GM21619 (cell line): ENCODE results near the gene ENG.
"Not testable (repeated sequence)": the region's sequence is repeated elsewhere in the genome, so short reads cannot be mapped to it uniquely, and the experiment has no call there.

Source experiments
- ATAC-seq: cut with Tn5 transposase; IDR thresholded peaks from one replicate; pipeline ENCODE4 v1.9.1; 2021; ENCODE audit not compliant: unreplicated experiment

Gene ENG

DNA sequence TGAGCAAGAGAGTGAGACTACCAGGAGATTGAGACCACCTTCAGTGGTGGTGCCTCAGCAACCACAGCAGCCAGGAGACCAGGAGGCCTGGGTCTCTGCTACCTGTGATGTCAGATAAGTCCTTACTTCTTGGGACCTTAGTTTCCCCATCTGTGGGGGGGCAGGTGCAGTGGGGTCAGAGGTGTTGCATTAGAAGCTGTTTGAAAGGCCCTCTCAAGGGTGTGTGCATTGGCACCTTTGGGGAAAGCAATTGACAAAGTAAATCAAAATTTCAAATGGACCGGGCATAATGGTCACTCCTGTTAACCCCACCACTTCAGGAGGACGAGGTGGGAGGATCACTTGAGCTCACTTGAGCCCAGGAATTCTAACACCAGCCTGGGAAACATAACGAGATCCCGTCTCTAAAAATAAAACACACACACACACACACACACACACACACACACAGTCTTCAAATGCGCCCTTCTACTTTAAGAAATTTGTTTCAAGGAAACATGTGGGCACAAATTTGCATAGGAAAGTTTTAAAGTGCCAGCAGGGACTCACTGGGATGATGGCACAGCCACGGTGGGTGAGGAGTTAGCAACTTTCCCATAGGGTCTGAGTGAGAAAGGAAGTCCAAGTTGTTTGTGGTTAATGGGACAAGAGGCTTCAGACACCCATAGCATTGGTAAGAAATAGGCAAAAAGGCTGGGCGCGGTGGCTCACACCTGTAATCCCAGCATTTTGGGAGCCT is 24.4 kb upstream of the ENG start:
- no peak for ATAC-seq

- ATAC-seq = no peak
These were observed 23.7 kb upstream of the ENG start for GRCh38 chr9:127878001-127878651.

DNA sequence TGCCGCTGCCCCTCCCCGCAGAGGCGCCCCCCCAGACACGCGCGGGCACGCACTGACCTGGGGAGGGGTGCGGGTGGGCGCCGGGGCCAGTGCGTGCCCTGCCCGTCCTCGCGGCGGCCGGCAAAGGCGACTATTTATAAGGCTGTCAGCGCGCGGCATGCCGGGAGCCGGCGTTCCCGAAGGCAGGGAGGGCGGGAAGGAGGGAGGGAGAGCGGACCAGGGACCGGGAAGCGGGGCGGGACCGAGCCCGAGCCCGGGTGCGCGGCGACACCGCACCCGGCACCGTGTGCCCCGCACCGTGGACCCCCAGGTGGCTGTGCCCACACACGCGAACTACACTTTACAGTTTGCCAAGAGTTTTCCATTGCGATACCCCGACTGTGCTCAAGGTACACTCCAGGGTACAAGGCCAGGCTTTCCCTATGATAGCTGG is 23.1 kb upstream of the ENG start, which contains the start of gene AK1:
TSS of gene AK1 (minus strand) at position 110 of the 433 bp plus-strand sequence. CDS start 3,058 bp downstream, outside the sequence.
- ATAC-seq = no peak

DNA sequence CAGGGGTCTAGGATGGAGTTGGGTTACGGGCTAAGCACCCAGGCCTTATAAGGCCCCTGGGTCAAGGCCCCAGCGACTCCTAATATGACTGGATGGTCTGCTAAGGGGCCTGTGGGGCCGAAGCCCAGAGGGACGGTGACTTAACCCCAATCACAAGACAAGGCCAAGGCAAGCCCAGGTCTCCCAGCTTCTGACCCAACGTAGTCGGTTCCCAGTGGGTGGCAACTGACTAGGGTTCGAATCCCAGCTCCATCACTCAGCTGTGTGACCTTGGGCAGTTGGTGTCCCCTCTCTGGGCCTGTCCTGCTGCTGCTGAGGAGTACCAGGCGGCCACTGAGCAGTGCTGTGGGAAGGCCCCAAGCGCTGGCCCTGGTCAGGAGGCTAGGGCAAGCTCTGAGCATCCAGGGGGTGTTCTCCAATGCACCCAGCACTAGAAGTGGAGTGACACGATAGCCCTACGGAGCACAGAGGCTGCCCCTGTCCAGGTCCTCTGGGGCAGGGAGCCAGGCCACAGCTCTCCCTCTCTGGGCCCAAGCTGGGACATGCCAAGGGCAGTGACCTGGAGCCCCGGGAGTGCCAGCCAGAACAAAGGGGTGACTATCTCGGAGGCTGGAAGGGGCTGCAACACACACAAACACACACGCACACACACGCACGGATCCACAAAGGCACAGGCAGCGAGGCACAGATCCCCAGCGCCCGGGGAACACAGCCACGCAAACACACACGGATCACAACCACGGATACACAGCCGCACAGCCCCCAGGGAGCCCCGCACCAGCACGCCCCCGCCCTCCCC is 22.5 kb upstream of the ENG start:
- no peak for ATAC-seq

- no peak for ATAC-seq
These were observed 21.7 kb upstream of the ENG start for GRCh38 chr9:127876026-127876763.

- ATAC-seq = no peak
These were observed 21.0 kb upstream of the ENG start for GRCh38 chr9:127875306-127875966.

DNA sequence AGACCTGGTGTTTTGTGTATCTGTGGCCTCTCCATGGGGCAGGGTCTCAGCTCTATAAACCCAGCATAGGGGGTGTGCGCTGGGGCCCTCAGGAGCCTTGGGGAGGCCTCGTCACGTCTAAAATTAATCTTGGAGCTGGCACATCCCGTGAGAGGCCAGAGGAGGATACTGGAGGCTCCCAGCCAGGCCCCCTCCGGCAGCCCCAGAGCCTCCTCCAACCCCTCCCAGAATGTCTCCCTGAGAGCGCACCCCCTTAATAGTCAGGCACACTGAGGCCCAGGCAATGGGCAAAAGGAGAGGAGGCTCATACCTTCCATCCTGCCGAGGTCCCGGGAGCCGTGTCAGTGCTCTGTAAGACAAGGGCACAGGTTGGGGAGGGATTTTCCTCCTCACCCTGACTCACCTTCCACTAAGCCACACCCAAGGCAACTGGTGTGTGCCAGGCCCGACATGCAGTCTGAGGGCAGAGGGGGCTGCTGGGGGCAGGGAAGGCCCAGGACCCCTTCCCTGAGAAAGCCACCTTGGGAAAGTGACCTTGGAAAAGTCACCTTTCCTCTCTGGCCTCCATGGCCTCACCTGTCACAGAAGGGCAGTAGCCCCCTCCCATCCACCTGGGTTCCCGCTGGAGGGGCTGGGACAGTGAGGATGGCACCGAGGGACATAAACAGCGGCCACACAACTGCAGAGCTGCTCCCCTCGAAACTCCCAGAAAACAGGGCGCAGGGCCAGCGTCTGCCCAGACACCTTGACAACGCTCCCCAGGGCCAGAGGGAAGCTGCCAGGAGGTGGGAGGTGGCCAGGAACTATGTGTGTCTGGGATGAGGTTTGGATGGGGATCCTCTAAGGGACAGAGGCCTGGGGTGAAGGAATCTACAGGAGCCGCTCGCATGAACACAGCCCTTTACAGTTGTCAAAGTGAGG is 20.1 kb upstream of the ENG start:
- ATAC-seq = no peak

DNA sequence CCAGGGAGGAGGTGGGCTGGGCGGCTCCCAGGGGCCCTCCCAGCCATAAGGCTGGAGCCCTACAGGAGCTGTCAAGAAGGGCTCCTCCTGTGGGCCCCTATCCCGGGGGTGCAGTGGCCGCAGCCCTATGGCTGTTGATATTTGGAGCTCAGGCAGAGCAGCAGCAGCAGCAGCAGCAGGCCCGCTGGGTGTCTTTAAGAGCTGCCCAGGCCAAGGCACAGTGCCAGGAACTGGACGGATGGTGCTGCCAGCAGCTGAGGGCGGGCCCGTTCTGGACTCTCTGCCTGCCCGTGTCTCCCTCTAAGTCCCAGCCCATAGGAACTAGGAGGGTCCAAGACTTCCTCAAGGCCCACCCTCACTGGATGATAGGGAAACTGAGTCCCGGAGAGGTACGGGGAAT is 19.4 kb upstream of the ENG start:
- ATAC-seq = no peak

- ATAC-seq = no peak
These were observed 18.8 kb upstream of the ENG start for GRCh38 chr9:127873223-127873691.

DNA sequence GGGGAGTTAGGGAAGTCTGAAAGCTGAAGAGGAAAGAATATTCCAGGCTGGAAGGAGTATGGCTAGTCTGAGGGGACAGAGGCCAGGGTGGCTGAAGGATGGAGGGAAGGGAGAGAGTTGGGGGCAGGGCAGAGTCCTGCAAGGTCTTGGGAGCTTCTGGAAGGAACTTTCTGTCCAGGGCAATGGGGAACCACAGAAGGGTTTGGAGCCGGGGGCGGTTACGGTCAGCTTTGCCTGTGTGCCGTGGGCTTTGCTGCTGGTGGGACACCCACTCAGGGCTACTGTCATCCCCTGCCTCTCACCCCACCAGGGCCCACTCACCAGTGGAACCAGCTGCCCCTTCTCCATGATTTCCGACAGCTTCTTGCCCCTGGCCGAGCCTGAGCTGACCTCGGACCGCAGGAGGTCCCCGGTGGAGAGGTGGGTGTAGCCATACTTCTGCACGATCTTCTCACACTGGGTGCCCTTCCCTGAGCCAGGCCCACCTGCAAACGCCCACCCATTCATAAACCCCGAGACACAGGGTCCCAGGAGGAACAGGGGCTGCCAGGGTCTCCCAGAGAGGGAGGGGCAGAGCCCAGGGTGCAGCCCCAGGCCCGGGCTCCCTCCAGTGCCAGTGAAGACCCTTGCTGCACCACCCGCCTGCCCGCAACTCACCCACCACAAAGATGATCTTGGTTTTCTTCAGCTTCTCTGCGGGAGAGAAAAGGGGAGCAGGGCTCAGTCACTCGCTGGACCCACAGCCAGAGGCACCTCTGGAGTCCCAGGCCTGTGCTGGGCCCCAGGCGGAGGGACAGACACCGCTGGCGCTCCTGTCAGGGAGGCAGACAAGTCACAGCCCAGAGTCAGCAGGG is 18.1 kb upstream of the ENG start:
- ATAC-seq = no peak

GRCh38 chr9:127871531-127871930 is 17.1 kb upstream of the ENG start:
- no peak for ATAC-seq

DNA sequence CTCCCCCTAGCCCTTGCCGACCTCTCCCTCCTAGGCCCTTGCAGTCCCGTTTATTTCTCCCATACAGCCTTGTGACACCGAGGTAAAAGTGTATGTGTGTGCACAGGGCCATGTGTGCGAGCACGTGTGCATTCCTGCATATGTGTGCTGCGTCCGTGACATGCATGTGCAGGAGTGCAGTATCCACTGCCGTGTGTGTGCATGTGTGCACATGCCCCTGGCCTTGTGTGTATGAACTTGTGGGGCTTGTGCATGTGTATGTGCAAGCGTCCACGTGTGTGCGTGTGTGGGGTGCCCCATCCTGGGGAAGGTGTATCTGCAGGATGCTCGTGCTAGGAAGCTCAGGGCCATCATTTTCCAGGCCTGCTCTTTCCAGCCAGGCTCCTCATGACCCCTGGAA is 16.4 kb upstream of the ENG start:
- no peak for ATAC-seq

DNA sequence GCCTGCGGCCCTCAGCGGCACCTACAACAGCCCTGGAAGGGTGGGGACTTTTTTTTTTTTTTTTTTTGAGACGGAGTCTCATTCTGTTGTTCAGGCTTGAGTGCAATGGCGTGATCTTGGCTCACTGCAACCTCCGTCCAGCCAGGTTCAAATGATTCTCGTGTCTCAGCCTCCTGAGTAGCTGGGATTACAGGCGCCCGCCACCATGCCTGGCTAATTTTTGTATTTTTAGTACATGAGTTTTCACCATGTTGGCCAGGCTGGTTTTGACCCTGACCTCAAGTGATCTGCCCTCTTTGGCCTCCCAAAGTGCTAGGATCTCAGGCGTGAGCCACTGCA is 15.7 kb upstream of the ENG start:
- ATAC-seq = not testable (repeated sequence)

DNA sequence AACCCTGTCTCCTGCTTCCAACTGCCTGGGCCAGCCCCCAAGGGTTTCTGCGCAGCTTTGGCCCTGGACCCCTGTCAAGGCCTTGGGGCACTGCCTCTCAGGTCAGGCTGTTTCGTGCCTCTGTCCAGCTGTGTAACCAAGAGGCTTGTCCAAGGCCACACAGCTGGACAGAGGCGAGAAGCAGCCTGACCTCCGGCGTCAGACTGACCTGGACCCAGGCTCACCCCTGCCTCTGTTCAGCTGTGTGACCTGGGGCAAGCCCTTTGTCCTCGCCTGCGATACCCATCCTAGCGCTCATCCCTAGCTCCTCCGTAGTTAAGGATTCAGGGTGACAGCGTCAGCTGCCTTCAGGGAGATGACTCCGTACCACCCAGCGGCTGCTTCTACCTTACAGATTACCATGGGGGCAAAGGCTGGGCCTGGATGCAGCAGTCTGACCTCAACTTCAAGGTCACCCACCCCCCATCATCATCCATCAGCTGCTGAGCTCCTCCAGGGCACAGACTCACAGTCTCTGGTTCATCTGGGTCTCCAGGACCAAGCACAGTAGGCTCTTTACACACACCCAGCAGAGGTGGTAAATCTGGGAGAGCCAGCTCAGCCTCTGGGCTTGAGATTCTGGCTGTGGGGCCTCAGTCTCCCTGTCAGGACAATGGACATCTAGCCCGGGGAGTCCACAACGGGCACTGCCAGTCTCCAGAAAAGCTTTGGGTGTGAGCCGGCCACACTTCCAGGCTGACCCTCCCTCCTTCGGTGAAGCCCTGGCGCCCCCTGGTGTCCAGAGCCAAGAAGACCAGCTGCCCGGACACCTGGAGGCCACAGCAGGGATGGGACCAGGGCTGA is 15.1 kb upstream of the ENG start:
- ATAC-seq = no peak

- ATAC-seq = no peak
These were observed 13.9 kb upstream of the ENG start for GRCh38 chr9:127868278-127868902.

DNA sequence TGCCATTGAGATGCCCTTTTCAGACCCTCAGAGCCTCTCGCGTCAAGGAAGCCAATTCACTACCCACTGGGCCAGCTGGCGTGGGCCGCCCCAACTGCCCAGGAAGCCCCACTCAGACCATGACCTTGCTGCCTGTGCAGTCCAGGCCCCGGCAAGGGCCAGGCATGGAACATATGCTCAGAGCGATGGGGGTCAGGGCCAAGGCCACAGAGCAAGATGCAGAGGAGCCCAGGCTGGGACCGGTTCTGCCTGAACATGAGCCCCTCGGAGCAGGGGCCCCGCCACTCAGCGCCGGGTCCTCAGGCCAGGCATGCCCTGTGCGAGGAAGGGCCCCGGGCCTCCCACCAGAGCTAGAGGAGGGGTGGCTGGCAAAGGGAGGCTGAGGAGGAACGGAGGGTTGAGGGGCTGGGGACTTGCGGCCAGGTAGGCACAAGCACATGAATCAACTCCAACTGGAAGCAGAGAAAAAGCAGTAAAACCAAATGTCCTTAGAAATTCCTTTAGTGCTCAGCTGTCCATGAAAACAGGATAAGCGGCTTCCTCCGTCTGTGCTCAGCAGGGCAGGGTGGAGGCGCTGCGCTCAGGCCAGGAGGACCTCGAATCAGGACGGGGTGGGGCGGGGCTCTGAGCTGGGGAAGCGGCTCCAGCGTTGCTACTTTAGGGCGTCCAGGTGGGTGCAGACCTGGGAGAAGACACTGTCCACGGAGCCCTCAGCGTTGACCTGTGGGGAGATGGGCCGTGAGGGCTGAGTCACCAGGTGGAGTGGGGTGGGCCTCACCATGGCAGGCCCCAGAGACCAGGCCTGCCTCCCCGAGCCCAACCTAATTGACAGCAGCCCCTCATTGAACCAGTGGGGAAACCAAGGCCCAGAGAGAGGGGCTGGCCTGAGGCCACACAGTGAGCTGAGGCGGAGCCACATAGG is 13.2 kb upstream of the ENG start:
- no peak for ATAC-seq
